A549 (cell line): ENCODE results near the gene SERTAD2. TPM values are rescaled to one million over a fixed set of nuclear protein-coding genes. Genes with fewer than 3 reads are reported as not detected.

Experiments used
- ATAC-seq, 2 experiments: fragments of 200-7000 bp in 1 of 2; fragments of >200 bp in 1 of 2; cut with Nextera tagmentation in 1 of 2; cut with Tn5 transposase in 1 of 2; 3 replicates each; pipeline versions ENCODE4 v1.8.0 to v1.9.1; 2018 to 2020; ENCODE audit warnings: mild to moderate bottlenecking in 1 of 2, moderate library complexity in 1 of 2
- CTCF ChIA-PET: fragments of 300-600 bp; sonication (Branson Sonifier 250); formaldehyde crosslinking; extraction: SDS; loops from one replicate; lab custom pipeline; 2021; ENCODE audit warnings: antibody characterized with exemption, inconsistent platforms; lab: Yijun Ruan, JAX
- POLR2A ChIA-PET: fragments of 350-600 bp; formaldehyde crosslinking; extraction: SDS; loops from one replicate; lab custom pipeline; 2021; ENCODE audit warnings: antibody characterized with exemption, inconsistent platforms; lab: Yijun Ruan, JAX
- DNase-seq, 2 experiments: peaks; one replicate each; pipeline versions ENCODE4 v3.0.0 to v3.0.0-alpha.2; 2011 to 2016; ENCODE audit warnings: low read depth in 1 of 2, low spot score in 1 of 2
- FAIRE-seq: peaks from 2 replicates; lab custom pipeline; 2011; peaks lifted over from hg19 to GRCh38; lab: Jason Lieb, UNC
- H3K27ac ChIP-seq, 2 experiments: fragments of >200 bp; sonication (Bioruptor Twin); formaldehyde crosslinking; 3 replicates each; pipeline ENCODE4 v1.5.1; 2016 to 2017
- H3K4me1 ChIP-seq: fragments of >200 bp; sonication (Bioruptor Twin); formaldehyde crosslinking; 3 replicates; pipeline ENCODE4 v1.6.1; 2016
- H3K4me2 ChIP-seq: fragments of >200 bp; sonication (Bioruptor Twin); formaldehyde crosslinking; 3 replicates; pipeline ENCODE4 v1.6.1; 2016
- H3K4me3 ChIP-seq: fragments of >200 bp; sonication (Bioruptor Twin); formaldehyde crosslinking; 3 replicates; pipeline ENCODE4 v1.5.1; 2016
- H3K9me3 ChIP-seq: fragments of >200 bp; sonication (Bioruptor Twin); formaldehyde crosslinking; 3 replicates; pipeline ENCODE4 v1.6.1; 2016
- CBX8 ChIP-seq: fragments of 200-600 bp; sonication (generic); IDR thresholded peaks from 2 replicates; pipeline ENCODE4 v1.6.1; 2016
- CHD2 ChIP-seq: fragments of 150-350 bp; IDR thresholded peaks from 2 replicates; pipeline ENCODE4 v1.6.1; 2014; ENCODE audit warnings: low read length; ENCODE audit not compliant: partially characterized antibody
- EHMT2 ChIP-seq: fragments of 200-600 bp; sonication (generic); IDR thresholded peaks from 2 replicates; pipeline ENCODE4 v1.6.1; 2016; ENCODE audit warnings: antibody characterized with exemption, low read depth, mild to moderate bottlenecking, moderate library complexity
- HDAC2 ChIP-seq: fragments of 200-600 bp; sonication (generic); IDR thresholded peaks from 2 replicates; pipeline ENCODE4 v1.6.1; 2016
- HEYL ChIP-seq: fragments of 250-450 bp; sonication (Bioruptor Pico); IDR thresholded peaks from 2 replicates; pipeline ENCODE4 v1.8.0; 2021; ENCODE audit warnings: mild to moderate bottlenecking, moderate library complexity
- HOXB5 ChIP-seq: fragments of 250-450 bp; sonication (Bioruptor Pico); IDR thresholded peaks from 2 replicates; pipeline ENCODE4 v1.5.0; 2020; ENCODE audit warnings: mild to moderate bottlenecking, moderate library complexity
- JUNB ChIP-seq: fragments of >200 bp; sonication (Bioruptor Twin); formaldehyde crosslinking; IDR thresholded peaks from 2 replicates; pipeline ENCODE4 v1.6.1; 2016
- KDM5A ChIP-seq: fragments of 200-600 bp; sonication (generic); IDR thresholded peaks from 2 replicates; pipeline ENCODE4 v1.6.1; 2016; ENCODE audit warnings: antibody characterized with exemption, mild to moderate bottlenecking
- MAFK ChIP-seq: fragments of 450-650 bp; IDR thresholded peaks from 2 replicates; pipeline ENCODE4 v1.6.1; 2014; ENCODE audit not compliant: partially characterized antibody
- POLR2A ChIP-seq: IDR thresholded peaks from 2 replicates; pipeline ENCODE4 v1.6.1; 2012; ENCODE audit warnings: mild to moderate bottlenecking, low read length
- ZC3H11A ChIP-seq: fragments of 450-650 bp; IDR thresholded peaks from 2 replicates; pipeline ENCODE4 v1.6.1; 2014; ENCODE audit warnings: antibody characterized with exemption, mild to moderate bottlenecking
- ZFP36 ChIP-seq: fragments of 450-650 bp; IDR thresholded peaks from 2 replicates; pipeline ENCODE4 v1.6.1; 2014; ENCODE audit warnings: borderline replicate concordance; ENCODE audit not compliant: partially characterized antibody
- ZNF302 ChIP-seq: fragments of 250-450 bp; sonication (Bioruptor Pico); IDR thresholded peaks from 2 replicates; pipeline ENCODE4 v1.9.0; 2021; ENCODE audit warnings: inconsistent platforms, mild to moderate bottlenecking, moderate library complexity
- WGBS: methylation state at CpG from one replicate; pipeline ENCODE4 v1.1.6; 2017; ENCODE audit errors: missing lambda C conversion rate; 5-methylcytosine and 5-hydroxymethylcytosine counted together
- polyA plus RNA-seq, 4 experiments: library from polyadenylated mRNA; depleted of rRNA in 3 of 4; stranded (reverse); fragments of >200 nt; fragmentation: RNase III in 1 of 4; extraction: RNeasy Plus Mini Kit Qiagen cat#74134 plus additional on column Dnase treatment in 1 of 4; gene quantifications; 2 replicates in 3 of 4; 3 replicates in 1 of 4; pipeline ENCODE4 v1.2.3, GENCODE V29; 2011 to 2017
- TF ChIP-seq, protein P1 (sequence below): IDR thresholded peaks from 2 replicates; pipeline ENCODE4 v1.6.1; 2012
- TF ChIP-seq, protein P2 (sequence below): fragments of >200 bp; sonication (Bioruptor Twin); formaldehyde crosslinking; IDR thresholded peaks from 2 replicates; pipeline ENCODE4 v1.6.1; 2016
- TF ChIP-seq, protein P3 (sequence below): fragments of >200 bp; sonication (Bioruptor Twin); formaldehyde crosslinking; IDR thresholded peaks from 3 replicates; pipeline ENCODE4 v1.6.1; 2016
- TF ChIP-seq, protein P4 (sequence below): fragments of >200 bp; sonication (Bioruptor Twin); formaldehyde crosslinking; IDR thresholded peaks from 3 replicates; pipeline ENCODE4 v1.5.1; 2016

SERTAD2 gene
- polyA plus RNA-seq, 2 of the 4 experiments (the other 2 are of a cell fraction), result 11.8 TPM

DNA sequence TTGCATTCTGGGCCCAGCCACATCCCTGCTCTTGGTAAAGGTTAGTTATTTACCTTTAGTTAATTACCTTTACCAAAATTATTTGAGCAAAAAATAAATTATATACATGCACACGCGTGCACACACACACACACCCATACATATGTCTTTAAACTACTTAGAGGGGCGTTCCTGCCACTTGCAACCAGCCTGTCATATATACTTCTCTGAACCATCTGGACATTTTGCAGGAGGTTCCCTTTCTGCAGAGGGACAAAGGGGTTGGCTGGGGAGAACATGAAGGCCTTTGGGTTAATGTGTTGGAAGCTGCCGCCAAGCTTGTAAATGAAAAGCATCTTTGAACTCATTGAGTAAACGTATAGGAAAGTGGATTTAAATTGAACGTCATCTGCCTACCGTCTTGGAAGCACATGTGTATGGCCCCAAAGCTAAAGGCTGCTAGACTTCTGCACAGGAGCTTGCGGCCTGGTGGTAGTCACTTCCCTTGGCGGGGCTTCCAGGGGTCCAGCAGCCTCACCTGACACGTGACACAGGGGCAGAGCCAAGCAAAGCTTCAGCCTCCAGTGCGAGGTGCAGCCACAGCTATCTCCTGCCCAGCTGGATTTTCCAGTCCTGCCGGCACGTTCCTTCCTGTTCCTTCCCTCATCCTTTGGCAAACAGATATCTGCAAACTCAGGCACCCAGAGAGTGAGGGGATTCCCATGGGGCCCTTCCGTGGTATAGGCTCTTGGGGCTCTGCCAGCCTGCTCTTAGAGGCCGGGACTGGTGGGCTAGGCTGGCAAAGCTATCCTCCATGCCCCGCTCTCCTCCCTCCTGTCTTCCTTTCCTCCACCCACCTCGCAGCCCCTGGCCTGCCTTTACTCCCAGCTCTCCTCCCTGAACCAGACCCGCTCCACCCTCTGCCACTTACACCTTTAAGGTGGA, 46.1 kb downstream of the SERTAD2 start:
- ATAC-seq, result no peak
- no peak for FAIRE-seq
- no peaks in the 10 kb centered on the region; the same call in 2 of the 3 replicates for H3K9me3 ChIP-seq
- 87% methylated on average over 18 of the region's 18 CpGs for WGBS
- CTCF ChIA-PET, result interaction anchor here (0.6 to 5.6 kb wide), 19 partner anchors 10 to 427 kb away, joined by 3 to 69 read pairs (median 10); partner anchors contain the start of gene SERTAD2
- DNase-seq, result no peak
- H3K4me1 ChIP-seq, result 0 out of 3 replicates have a peak, but pooled peaks cover 4% of the 10 kb centered on the region
- H3K4me2 ChIP-seq, result no peak overlapping the region
- no peak overlapping the region for H3K27ac ChIP-seq
- no peak overlapping the region for H3K4me3 ChIP-seq
- POLR2A ChIA-PET, result interaction anchor here (3.3 kb wide), 1 partner anchor 37 kb away, joined by 28 read pairs; no protein-coding TSS in a partner anchor
- TF ChIP-seq CHD2 (no peak), POLR2A (no peak), JUNB (no peak), ZNF302 (CRISPR knock-in tag) (no peak), ZFP36 (no peak), KDM5A (no peak), CBX8 (no peak)
- TF ChIP-seq, protein P1, sequence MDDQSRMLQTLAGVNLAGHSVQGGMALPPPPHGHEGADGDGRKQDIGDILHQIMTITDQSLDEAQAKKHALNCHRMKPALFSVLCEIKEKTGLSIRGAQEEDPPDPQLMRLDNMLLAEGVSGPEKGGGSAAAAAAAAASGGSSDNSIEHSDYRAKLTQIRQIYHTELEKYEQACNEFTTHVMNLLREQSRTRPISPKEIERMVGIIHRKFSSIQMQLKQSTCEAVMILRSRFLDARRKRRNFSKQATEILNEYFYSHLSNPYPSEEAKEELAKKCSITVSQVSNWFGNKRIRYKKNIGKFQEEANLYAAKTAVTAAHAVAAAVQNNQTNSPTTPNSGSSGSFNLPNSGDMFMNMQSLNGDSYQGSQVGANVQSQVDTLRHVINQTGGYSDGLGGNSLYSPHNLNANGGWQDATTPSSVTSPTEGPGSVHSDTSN, result no peak
- TF ChIP-seq, protein P2, sequence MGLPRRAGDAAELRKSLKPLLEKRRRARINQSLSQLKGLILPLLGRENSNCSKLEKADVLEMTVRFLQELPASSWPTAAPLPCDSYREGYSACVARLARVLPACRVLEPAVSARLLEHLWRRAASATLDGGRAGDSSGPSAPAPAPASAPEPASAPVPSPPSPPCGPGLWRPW, result no peak

DNA sequence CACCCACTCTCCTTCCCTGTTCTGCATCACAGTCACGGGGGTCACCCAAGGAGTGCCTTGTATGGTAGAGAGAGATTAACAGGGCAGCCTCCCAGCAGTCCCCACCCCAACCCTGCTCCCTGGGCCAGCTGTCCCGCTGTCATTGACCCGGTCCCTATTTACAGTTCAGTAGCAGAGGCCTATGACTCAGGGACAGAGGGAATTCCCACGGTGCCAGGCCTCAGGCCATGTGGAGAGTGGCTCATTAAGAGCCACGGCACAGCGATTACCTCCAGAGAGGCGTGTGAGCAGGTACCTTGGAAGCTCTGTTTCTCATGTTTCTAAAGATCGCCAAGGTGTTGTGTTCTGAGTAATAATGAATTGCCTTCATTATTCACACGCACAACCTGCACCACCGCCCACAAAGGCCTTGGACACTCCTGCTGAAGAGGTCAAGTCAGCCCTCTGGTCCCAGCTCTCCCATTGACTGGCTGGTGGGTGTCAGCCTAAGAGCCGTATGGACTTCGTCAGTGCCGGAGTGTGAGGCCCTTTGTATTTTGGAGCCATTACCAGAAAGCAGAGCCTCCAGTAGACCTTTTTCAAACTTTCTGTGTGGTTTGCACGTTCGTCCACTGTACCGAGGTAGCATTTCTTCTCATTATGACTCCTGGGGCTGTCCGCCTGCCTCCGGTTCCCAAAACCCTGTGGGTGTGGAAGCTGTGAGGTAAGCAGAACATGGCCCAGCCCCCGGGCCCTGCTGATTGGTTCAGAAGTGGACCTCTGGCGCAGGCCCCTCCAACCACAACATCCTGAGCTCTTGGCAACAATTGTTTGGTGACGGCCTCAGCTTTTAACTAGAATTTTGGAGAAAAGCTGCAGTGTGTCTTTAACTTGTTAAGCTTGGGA, 47.0 kb downstream of the SERTAD2 start:
- TF ChIP-seq, protein P3, sequence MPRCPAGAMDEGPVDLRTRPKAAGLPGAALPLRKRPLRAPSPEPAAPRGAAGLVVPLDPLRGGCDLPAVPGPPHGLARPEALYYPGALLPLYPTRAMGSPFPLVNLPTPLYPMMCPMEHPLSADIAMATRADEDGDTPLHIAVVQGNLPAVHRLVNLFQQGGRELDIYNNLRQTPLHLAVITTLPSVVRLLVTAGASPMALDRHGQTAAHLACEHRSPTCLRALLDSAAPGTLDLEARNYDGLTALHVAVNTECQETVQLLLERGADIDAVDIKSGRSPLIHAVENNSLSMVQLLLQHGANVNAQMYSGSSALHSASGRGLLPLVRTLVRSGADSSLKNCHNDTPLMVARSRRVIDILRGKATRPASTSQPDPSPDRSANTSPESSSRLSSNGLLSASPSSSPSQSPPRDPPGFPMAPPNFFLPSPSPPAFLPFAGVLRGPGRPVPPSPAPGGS, result no peak
- no peak for TF ChIP-seq MAFK
- DNase-seq (peak in 1 of 2 experiments; percentile 24), FAIRE-seq (no peak), ATAC-seq (no peak)
- CTCF ChIA-PET, result interaction anchor here (0.9 to 5.6 kb wide), 20 partner anchors 9 to 282 kb away, joined by 3 to 69 read pairs (median 7); partner anchors contain the start of genes AFTPH and SERTAD2
- Histone ChIP-seq H3K4me1 (0 out of 3 replicates have a peak, but pooled peaks cover 4% of the 10 kb centered on the region), H3K4me2 (no peak overlapping the region), H3K4me3 (no peak overlapping the region), H3K9me3 (no peaks in the 10 kb centered on the region; the same call in 2 of the 3 replicates), H3K27ac (no peak overlapping the region)
- POLR2A ChIA-PET, result interaction anchor here (3.3 kb wide), 1 partner anchor 38 kb away, joined by 28 read pairs; no protein-coding TSS in a partner anchor
- 82% methylated on average over 19 of the region's 21 CpGs for WGBS

DNA sequence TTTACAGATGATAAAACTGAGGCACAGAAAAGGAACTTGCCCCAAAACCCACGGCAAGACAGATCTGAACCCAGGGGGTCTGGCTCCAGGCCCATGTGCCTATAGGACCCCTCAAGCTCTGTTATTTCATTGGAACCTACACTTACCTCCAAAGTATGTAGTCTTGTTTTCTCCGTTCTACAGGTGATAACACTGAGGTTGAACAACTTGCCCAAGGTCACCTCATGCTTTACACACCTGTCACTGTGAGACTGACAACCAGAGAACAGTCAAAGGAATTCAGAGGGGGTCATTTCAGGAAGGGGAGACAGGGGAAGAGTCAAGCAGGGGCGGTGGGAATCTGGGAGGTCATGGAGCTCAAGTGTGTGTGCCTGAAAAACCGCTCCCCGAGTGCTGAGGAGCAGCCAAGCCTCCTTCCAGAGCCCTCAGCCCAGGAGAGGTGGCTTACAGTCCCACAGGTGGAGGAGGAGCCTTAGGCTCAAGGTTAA, 47.7 kb downstream of the SERTAD2 start:
- FAIRE-seq (no peak), DNase-seq (no peak), ATAC-seq (no peak)
- no peak overlapping the region for H3K4me2 ChIP-seq
- H3K9me3 ChIP-seq, result no peaks in the 10 kb centered on the region; the same call in 2 of the 3 replicates
- CTCF ChIA-PET, result interaction anchor here (0.6 to 5.6 kb wide), 16 partner anchors 9 to 1360 kb away, joined by 3 to 69 read pairs (median 8); partner anchors contain the start of gene AFTPH
- H3K27ac ChIP-seq, result no peak overlapping the region
- H3K4me3 ChIP-seq, result no peak overlapping the region
- no peak for TF ChIP-seq HEYL (CRISPR knock-in tag)
- no peak for TF ChIP-seq ZC3H11A
- TF ChIP-seq, protein P4, sequence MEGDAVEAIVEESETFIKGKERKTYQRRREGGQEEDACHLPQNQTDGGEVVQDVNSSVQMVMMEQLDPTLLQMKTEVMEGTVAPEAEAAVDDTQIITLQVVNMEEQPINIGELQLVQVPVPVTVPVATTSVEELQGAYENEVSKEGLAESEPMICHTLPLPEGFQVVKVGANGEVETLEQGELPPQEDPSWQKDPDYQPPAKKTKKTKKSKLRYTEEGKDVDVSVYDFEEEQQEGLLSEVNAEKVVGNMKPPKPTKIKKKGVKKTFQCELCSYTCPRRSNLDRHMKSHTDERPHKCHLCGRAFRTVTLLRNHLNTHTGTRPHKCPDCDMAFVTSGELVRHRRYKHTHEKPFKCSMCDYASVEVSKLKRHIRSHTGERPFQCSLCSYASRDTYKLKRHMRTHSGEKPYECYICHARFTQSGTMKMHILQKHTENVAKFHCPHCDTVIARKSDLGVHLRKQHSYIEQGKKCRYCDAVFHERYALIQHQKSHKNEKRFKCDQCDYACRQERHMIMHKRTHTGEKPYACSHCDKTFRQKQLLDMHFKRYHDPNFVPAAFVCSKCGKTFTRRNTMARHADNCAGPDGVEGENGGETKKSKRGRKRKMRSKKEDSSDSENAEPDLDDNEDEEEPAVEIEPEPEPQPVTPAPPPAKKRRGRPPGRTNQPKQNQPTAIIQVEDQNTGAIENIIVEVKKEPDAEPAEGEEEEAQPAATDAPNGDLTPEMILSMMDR, result no peak
- TF ChIP-seq HDAC2, result no peak
- no peak for TF ChIP-seq ZNF302 (CRISPR knock-in tag)
- no peak for TF ChIP-seq EHMT2
- TF ChIP-seq HOXB5 (CRISPR knock-in tag), result no peak
- TF ChIP-seq, protein P2, result no peak
- POLR2A ChIA-PET, result no interaction called here
- 0 out of 3 replicates have a peak, but pooled peaks cover 6% of the 10 kb centered on the region for H3K4me1 ChIP-seq
- 80% methylated on average over 5 of the region's 5 CpGs for WGBS
